GM12864 (cell line): ENCODE results near the gene NRROS.
"Not testable (repeated sequence)": the region's sequence is repeated elsewhere in the genome, so short reads cannot be mapped to it uniquely, and the experiment has no call there.

Source experiments
- DNase-seq: peaks from one replicate; pipeline ENCODE4 v3.0.0-alpha.2; 2011; ENCODE audit warnings: low read depth
- H3K4me3 ChIP-seq: 2 replicates; pipeline ENCODE4 v1.5.1; 2011; ENCODE audit warnings: mild to moderate bottlenecking, low read depth, low read length, control low read depth
- CTCF ChIP-seq: IDR thresholded peaks from 2 replicates; pipeline ENCODE4 v1.5.1; 2011; ENCODE audit warnings: low read depth, mild to moderate bottlenecking, moderate library complexity, low read length, control low read depth, inconsistent platforms; ENCODE audit errors: missing control alignments

Gene NRROS

GRCh38 chr3:196634224-196634623, 5.3 kb upstream of the NRROS start:
- peak overlapping the region; percentile 58; the same call in 1 of the 2 replicates for H3K4me3 ChIP-seq
- TF ChIP-seq CTCF = no peak
- no peak for DNase-seq

- no peak overlapping the region for H3K4me3 ChIP-seq
- no peak for TF ChIP-seq CTCF
Measured at GRCh38 chr3:196634829-196635228, 4.7 kb upstream of the NRROS start.

GRCh38 chr3:196636369-196637349, 2.8 kb upstream of the NRROS start:
- no peak for DNase-seq
- TF ChIP-seq CTCF = no peak
- H3K4me3 ChIP-seq = no peak overlapping the region

More at GRCh38 chr3:196634829-196635228, 4.7 kb upstream of the NRROS start:
- no peak for DNase-seq

GRCh38 chr3:196637941-196638340, 1.6 kb upstream of the NRROS start:
- not testable (repeated sequence) for DNase-seq, H3K4me3 ChIP-seq

- DNase-seq = no peak
- no peak for TF ChIP-seq CTCF
- peak overlapping the region; percentile 68 for H3K4me3 ChIP-seq
Measured at GRCh38 chr3:196638861-196639482, 522 bp upstream of the NRROS start.

GRCh38 chr3:196640297-196641018, 964 bp downstream of the NRROS start:
- no peak for TF ChIP-seq CTCF
- DNase-seq = no peak
- peak overlapping the region; percentile 68 for H3K4me3 ChIP-seq

GRCh38 chr3:196641333-196642054, 2.0 kb downstream of the NRROS start:
- no peak for DNase-seq
- peak overlapping the region; percentile 68 for H3K4me3 ChIP-seq
- TF ChIP-seq CTCF = no peak
